Measurements from ENCODE around the gene PFKFB1. TPM values are rescaled to one million over a fixed set of nuclear protein-coding genes. Genes with fewer than 3 reads are reported as not detected.

PFKFB1 gene
- total RNA-seq, 2 donors from 2014 or later = 0.25 to 0.32 TPM

- no peak overlapping the region for H3K27ac ChIP-seq
- intact Hi-C loops (cut with DNase I) = no loop called here
- no peak overlapping the region for H3K9ac ChIP-seq (ENCODE audit: low read depth in 2 of 2, low read length in 2 of 2)
- H3K27me3 ChIP-seq = no peaks in the 10 kb centered on the region
- H3K4me3 ChIP-seq = no peak overlapping the region
- no peaks in the 10 kb centered on the region for H3K4me1 ChIP-seq
- H3K36me3 ChIP-seq = no peaks in the 10 kb centered on the region
- H3K9me3 ChIP-seq = no peaks in the 10 kb centered on the region
- TF ChIP-seq CTCF (IDR thresholded peaks at IDR 0.05) = no peak
- no peak for DNase-seq
Measured at GRCh38 chrX:54923376-54923775, 70.6 kb downstream of the PFKFB1 start.

GRCh38 chrX:54922547-54922946 lies 71.4 kb downstream of the PFKFB1 start:
- intact Hi-C loops (cut with DNase I) = no loop called here
- no peaks in the 10 kb centered on the region for H3K9me3 ChIP-seq
- no peak for DNase-seq
- H3K4me1 ChIP-seq = no peaks in the 10 kb centered on the region
- no peak overlapping the region for H3K4me3 ChIP-seq
- H3K27ac ChIP-seq = no peak overlapping the region
- TF ChIP-seq CTCF (IDR thresholded peaks at IDR 0.05) = no peak
- no peaks in the 10 kb centered on the region for H3K27me3 ChIP-seq
- no peak overlapping the region for H3K9ac ChIP-seq (ENCODE audit: low read depth in 2 of 2, low read length in 2 of 2)
- H3K36me3 ChIP-seq = no peaks in the 10 kb centered on the region

GRCh38 chrX:54921427-54922021 lies 72.5 kb downstream of the PFKFB1 start:
- H3K27me3 ChIP-seq = no peaks in the 10 kb centered on the region
- H3K27ac ChIP-seq = no peak overlapping the region
- intact Hi-C loops (cut with DNase I) = no loop called here
- H3K4me1 ChIP-seq = no peaks in the 10 kb centered on the region
- DNase-seq = peak; percentile 47
- H3K9me3 ChIP-seq = no peaks in the 10 kb centered on the region
- H3K4me3 ChIP-seq = peak overlapping the region; percentile 24
- H3K9ac ChIP-seq (ENCODE audit: low read depth in 2 of 2, low read length in 2 of 2) = peak overlapping the region; percentile 46 to 49
- TF ChIP-seq CTCF (IDR thresholded peaks at IDR 0.05) = no peak
- H3K36me3 ChIP-seq = no peaks in the 10 kb centered on the region

- peak within 1 kb of the TSS; percentile 24 for H3K4me3 ChIP-seq
- H3K27ac ChIP-seq = no peak within 1 kb of the TSS
- peak within 1 kb of the TSS; percentile 46 to 49 for H3K9ac ChIP-seq (ENCODE audit: low read depth in 2 of 2, low read length in 2 of 2)
- intact Hi-C loops (cut with DNase I) = no loop called here
- H3K36me3 ChIP-seq = no peaks in the 10 kb centered on the region
- no peaks in the 10 kb centered on the region for H3K27me3 ChIP-seq
- H3K9me3 ChIP-seq = no peaks in the 10 kb centered on the region
- TF ChIP-seq CTCF (IDR thresholded peaks at IDR 0.05) = no peak
- DNase-seq = no peak
- no peaks in the 10 kb centered on the region for H3K4me1 ChIP-seq
Measured at GRCh38 chrX:54920610-54921426, 73.2 kb downstream of the PFKFB1 start, which contains the start of gene TRO. TRO (plus strand) TSS chrX:54920824; CDS start chrX:54922247, 1,423 bp downstream.

- Histone ChIP-seq H3K4me1 (no peaks in the 10 kb centered on the region), H3K27me3 (no peaks in the 10 kb centered on the region), H3K27ac (no peak overlapping the region), H3K9me3 (no peaks in the 10 kb centered on the region), H3K36me3 (no peaks in the 10 kb centered on the region), H3K4me3 (no peak overlapping the region), H3K9ac (ENCODE audit: low read depth in 2 of 2, low read length in 2 of 2) (no peak overlapping the region)
- no peak for DNase-seq
- intact Hi-C loops (cut with DNase I) = no loop called here
- no peak for TF ChIP-seq CTCF (IDR thresholded peaks at IDR 0.05)
Measured at GRCh38 chrX:54909941-54910340, 84.0 kb downstream of the PFKFB1 start.
